Neural progenitor cell (in vitro differentiated cells): ENCODE data around the gene KCNQ1. TPM values are rescaled to one million over a fixed set of nuclear protein-coding genes. Genes with fewer than 3 reads are reported as not detected.

ENCODE experiments used
- DNase-seq: peaks from one replicate; pipeline ENCODE4 v3.0.0-alpha.2; 2016; ENCODE audit warnings: low spot score
- H2AFZ ChIP-seq: fragments of 200-600 bp; sonication (generic); replicated peaks from 2 replicates; pipeline ENCODE4 v1.6.1; 2016; ENCODE audit warnings: antibody characterized with exemption
- H3F3A ChIP-seq: fragments of 200-600 bp; sonication (generic); 2 replicates; pipeline ENCODE4 v1.6.1; 2016; ENCODE audit warnings: antibody characterized with exemption, low read depth
- H3K27ac ChIP-seq: fragments of 200-600 bp; sonication (generic); 2 replicates; pipeline ENCODE4 v1.5.1; 2016; ENCODE audit warnings: mild to moderate bottlenecking
- H3K27me3 ChIP-seq: fragments of 200-600 bp; sonication (generic); 2 replicates; pipeline ENCODE4 v1.6.1; 2016; ENCODE audit warnings: mild to moderate bottlenecking, moderate library complexity
- H3K36me3 ChIP-seq: fragments of 200-600 bp; sonication (generic); 2 replicates; pipeline ENCODE4 v1.5.1; 2016
- H3K4me1 ChIP-seq: fragments of 200-600 bp; sonication (generic); 2 replicates; pipeline ENCODE4 v1.6.1; 2016; ENCODE audit warnings: mixed run types
- H3K4me2 ChIP-seq: fragments of 200-600 bp; sonication (generic); 2 replicates; pipeline ENCODE4 v1.6.1; 2016
- H3K4me3 ChIP-seq: fragments of 200-600 bp; sonication (generic); 2 replicates; pipeline ENCODE4 v1.5.1; 2016
- H3K79me2 ChIP-seq: fragments of 200-600 bp; sonication (generic); 2 replicates; pipeline ENCODE4 v1.6.1; 2016; ENCODE audit warnings: low read depth
- H3K9ac ChIP-seq: fragments of 200-600 bp; sonication (generic); 2 replicates; pipeline ENCODE4 v1.6.1; 2016
- H3K9me3 ChIP-seq: fragments of 200-600 bp; sonication (generic); 2 replicates; pipeline ENCODE4 v1.5.1; 2016; ENCODE audit warnings: low read depth
- H4K20me1 ChIP-seq: fragments of 200-600 bp; sonication (generic); 2 replicates; pipeline ENCODE4 v1.6.1; 2016; ENCODE audit warnings: low read depth
- H3K27ac Mint-ChIP-seq: 3 replicates; pipeline ENCODE4 v1.8.0; 2021; ENCODE audit warnings: mixed read lengths
- H3K27me3 Mint-ChIP-seq: 2 replicates; pipeline ENCODE4 v1.8.0; 2022; ENCODE audit warnings: low read depth, mild to moderate bottlenecking, inconsistent platforms, moderate library complexity, mixed read lengths; ENCODE audit not compliant: insufficient read depth
- H3K36me3 Mint-ChIP-seq: 3 replicates; pipeline ENCODE4 v1.8.0; 2021; ENCODE audit warnings: mixed read lengths
- H3K4me1 Mint-ChIP-seq: 3 replicates; pipeline ENCODE4 v1.8.0; 2021; ENCODE audit warnings: mixed read lengths
- H3K4me3 Mint-ChIP-seq: 3 replicates; pipeline ENCODE4 v1.8.0; 2021; ENCODE audit warnings: mild to moderate bottlenecking, moderate library complexity, mixed read lengths
- H3K9me3 Mint-ChIP-seq: 3 replicates; pipeline ENCODE4 v1.8.0; 2020; ENCODE audit warnings: mixed read lengths
- EZH2 ChIP-seq: fragments of 200-600 bp; sonication (generic); IDR thresholded peaks from 2 replicates; pipeline ENCODE4 v1.6.1; 2017; ENCODE audit warnings: antibody characterized with exemption, mild to moderate bottlenecking, moderate library complexity
- EZH2phosphoT487 ChIP-seq: fragments of 200-600 bp; sonication (generic); IDR thresholded peaks from 2 replicates; pipeline ENCODE4 v1.6.1; 2017; ENCODE audit warnings: antibody characterized with exemption
- total RNA-seq: library from RNA; depleted of rRNA; stranded (reverse); fragments of >200 nt; gene quantifications from 2 replicates; pipeline ENCODE4 v1.2.3, GENCODE V29; 2015; ENCODE audit warnings: low replicate concordance
- TF ChIP-seq, protein P1 (sequence below): fragments of 200-600 bp; sonication (generic); IDR thresholded peaks from 2 replicates; pipeline ENCODE4 v1.5.1; 2017; ENCODE audit warnings: antibody characterized with exemption, mild to moderate bottlenecking

The KCNQ1 gene
- total RNA-seq, 1 donor from 2014 or later, result 0.11 TPM

DNA sequence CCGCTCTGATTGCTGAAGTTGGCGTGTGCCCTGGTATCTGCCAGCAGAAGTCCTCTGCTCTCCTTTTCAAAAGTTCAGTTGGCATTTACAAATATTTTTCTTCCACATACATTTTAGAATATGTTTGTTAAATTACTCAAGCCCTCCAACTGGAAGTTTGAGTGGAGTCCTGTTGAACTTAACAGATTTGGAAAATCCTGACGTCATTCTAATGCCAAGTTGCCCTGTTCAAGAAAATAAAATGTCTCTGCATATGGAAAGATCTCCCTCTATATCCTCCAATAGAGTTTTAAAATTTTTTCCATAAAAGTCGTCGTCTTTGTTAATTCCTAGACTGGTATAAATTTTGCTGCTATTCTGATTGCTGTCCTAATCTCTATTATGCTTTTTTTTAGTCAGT, 251.6 kb downstream of the KCNQ1 start:
- Mint-ChIP-seq H3K4me1 (peaks cover 61% of the 10 kb centered on the region), H3K27me3 (peaks cover 10% of the 10 kb centered on the region), H3K9me3 (peaks cover 10% of the 10 kb centered on the region), H3K36me3 (peaks cover 2% of the 10 kb centered on the region), H3K4me3 (peak overlapping the region; percentile 10), H3K27ac (no peak overlapping the region)
- H3K36me3 ChIP-seq, result no peaks in the 10 kb centered on the region
- peaks cover 75% of the 10 kb centered on the region for H4K20me1 ChIP-seq
- H3K9ac ChIP-seq, result no peak overlapping the region
- H3K27me3 ChIP-seq, result peaks cover 40% of the 10 kb centered on the region
- peaks cover 41% of the 10 kb centered on the region for H3K79me2 ChIP-seq
- TF ChIP-seq, protein P1, sequence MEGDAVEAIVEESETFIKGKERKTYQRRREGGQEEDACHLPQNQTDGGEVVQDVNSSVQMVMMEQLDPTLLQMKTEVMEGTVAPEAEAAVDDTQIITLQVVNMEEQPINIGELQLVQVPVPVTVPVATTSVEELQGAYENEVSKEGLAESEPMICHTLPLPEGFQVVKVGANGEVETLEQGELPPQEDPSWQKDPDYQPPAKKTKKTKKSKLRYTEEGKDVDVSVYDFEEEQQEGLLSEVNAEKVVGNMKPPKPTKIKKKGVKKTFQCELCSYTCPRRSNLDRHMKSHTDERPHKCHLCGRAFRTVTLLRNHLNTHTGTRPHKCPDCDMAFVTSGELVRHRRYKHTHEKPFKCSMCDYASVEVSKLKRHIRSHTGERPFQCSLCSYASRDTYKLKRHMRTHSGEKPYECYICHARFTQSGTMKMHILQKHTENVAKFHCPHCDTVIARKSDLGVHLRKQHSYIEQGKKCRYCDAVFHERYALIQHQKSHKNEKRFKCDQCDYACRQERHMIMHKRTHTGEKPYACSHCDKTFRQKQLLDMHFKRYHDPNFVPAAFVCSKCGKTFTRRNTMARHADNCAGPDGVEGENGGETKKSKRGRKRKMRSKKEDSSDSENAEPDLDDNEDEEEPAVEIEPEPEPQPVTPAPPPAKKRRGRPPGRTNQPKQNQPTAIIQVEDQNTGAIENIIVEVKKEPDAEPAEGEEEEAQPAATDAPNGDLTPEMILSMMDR, result no peak
- TF ChIP-seq EZH2, result no peak
- no peak for TF ChIP-seq EZH2phosphoT487
- no peak for DNase-seq
- H3F3A ChIP-seq, result peaks cover 39% of the 10 kb centered on the region
- peaks cover 38% of the 10 kb centered on the region for H3K4me1 ChIP-seq
- H3K27ac ChIP-seq, result no peak overlapping the region
- no peak overlapping the region for H2AFZ ChIP-seq
- no peak overlapping the region for H3K4me2 ChIP-seq
- H3K4me3 ChIP-seq, result no peak overlapping the region
- no peaks in the 10 kb centered on the region for H3K9me3 ChIP-seq

DNA sequence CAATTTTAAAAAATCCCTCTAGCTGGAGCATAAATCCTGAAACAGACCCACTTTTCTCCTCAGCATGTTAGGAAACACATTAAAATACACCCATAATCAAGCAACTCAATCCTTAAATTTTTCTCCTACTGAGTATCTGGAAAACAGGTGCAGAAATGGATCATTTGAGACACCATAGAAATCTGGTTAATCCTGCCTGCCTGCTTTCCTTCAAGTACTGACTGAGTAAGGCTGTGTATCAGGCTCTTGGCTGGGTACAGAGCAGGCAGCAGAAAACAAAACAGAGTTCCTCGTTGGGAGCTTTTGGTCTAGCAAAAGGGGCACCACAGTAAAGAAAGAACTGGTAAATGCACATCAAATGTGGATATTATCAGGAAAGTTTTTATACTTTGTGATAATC, 253.1 kb downstream of the KCNQ1 start:
- Mint-ChIP-seq H3K4me1 (peaks cover 61% of the 10 kb centered on the region), H3K36me3 (peaks cover 2% of the 10 kb centered on the region), H3K27ac (no peak overlapping the region), H3K4me3 (peak overlapping the region; percentile 94), H3K27me3 (peaks cover 19% of the 10 kb centered on the region), H3K9me3 (peaks cover 10% of the 10 kb centered on the region)
- Histone ChIP-seq H3K9ac (no peak overlapping the region), H3K27ac (no peak overlapping the region), H3K79me2 (peaks cover 38% of the 10 kb centered on the region), H3F3A (peaks cover 40% of the 10 kb centered on the region), H3K4me3 (no peak overlapping the region), H3K36me3 (no peaks in the 10 kb centered on the region), H3K4me1 (peaks cover 32% of the 10 kb centered on the region), H2AFZ (no peak overlapping the region), H3K27me3 (peaks cover 54% of the 10 kb centered on the region), H3K4me2 (peak overlapping the region; percentile 81), H4K20me1 (peaks cover 60% of the 10 kb centered on the region), H3K9me3 (no peaks in the 10 kb centered on the region)
- DNase-seq, result no peak
- TF ChIP-seq EZH2 (no peak), EZH2phosphoT487 (no peak)
- TF ChIP-seq, protein P1, result no peak

DNA sequence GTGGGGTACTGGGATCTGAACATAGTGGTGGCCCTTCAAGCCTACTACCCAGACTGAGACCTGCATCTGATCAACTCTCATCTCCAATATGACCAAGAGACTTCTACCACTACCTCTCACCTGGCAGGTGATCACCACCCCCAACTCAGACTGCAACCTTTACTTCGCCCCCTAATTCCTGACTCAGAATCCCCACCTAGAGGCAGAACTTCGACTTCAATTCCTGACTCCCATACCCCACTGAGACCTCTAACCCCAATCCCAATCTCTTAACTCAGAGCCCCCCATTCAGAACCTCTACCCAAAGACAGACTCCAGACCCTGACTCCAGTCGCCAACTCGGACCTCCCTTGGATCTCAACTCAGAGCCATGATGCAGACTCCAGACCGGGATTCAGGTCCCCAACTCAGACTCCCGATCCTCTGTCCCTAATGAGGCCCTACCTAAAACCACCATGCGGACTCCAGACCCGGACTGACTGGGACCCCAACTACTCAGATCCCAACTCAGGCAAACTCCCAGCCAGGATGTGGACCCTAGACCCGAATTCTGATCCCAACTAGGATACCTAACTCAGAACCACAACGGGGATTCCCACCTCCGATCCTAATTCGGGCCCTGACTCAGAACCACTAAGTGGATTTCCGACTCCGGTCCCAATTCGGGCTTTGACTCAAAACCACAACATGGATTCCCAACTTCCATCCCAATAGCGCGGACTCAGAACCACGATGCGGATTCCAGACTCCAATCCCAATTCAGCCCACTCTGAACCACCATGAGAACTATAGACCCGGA, 253.8 kb downstream of the KCNQ1 start:
- peaks cover 32% of the 10 kb centered on the region for H3K4me1 ChIP-seq
- H4K20me1 ChIP-seq, result peaks cover 53% of the 10 kb centered on the region
- TF ChIP-seq EZH2phosphoT487 (no peak), EZH2 (no peak)
- TF ChIP-seq, protein P1, result no peak
- peaks cover 38% of the 10 kb centered on the region for H3K79me2 ChIP-seq
- no peaks in the 10 kb centered on the region for H3K36me3 ChIP-seq
- Mint-ChIP-seq H3K27me3 (peaks cover 19% of the 10 kb centered on the region), H3K9me3 (peaks cover 10% of the 10 kb centered on the region), H3K4me3 (peak overlapping the region; percentile 94), H3K4me1 (peaks cover 61% of the 10 kb centered on the region), H3K27ac (no peak overlapping the region), H3K36me3 (peaks cover 2% of the 10 kb centered on the region)
- no peak for DNase-seq
- peak overlapping the region; percentile 62 for H3K4me3 ChIP-seq
- peaks cover 33% of the 10 kb centered on the region for H3F3A ChIP-seq
- no peak overlapping the region for H2AFZ ChIP-seq
- no peak overlapping the region for H3K27ac ChIP-seq
- H3K9ac ChIP-seq, result no peak overlapping the region
- H3K4me2 ChIP-seq, result peak overlapping the region; percentile 81
- no peaks in the 10 kb centered on the region for H3K9me3 ChIP-seq
- H3K27me3 ChIP-seq, result peaks cover 57% of the 10 kb centered on the region
